DMS114 treated with DMSO at 0.1 percent for 48 hours (cell line): ENCODE results near the gene SLC34A3.

Source experiments
- DNase-seq: peaks from one replicate; lab custom pipeline; 2025; ENCODE audit not compliant: unreplicated experiment; lab: John Stamatoyannopoulos, UW

Gene SLC34A3

DNA sequence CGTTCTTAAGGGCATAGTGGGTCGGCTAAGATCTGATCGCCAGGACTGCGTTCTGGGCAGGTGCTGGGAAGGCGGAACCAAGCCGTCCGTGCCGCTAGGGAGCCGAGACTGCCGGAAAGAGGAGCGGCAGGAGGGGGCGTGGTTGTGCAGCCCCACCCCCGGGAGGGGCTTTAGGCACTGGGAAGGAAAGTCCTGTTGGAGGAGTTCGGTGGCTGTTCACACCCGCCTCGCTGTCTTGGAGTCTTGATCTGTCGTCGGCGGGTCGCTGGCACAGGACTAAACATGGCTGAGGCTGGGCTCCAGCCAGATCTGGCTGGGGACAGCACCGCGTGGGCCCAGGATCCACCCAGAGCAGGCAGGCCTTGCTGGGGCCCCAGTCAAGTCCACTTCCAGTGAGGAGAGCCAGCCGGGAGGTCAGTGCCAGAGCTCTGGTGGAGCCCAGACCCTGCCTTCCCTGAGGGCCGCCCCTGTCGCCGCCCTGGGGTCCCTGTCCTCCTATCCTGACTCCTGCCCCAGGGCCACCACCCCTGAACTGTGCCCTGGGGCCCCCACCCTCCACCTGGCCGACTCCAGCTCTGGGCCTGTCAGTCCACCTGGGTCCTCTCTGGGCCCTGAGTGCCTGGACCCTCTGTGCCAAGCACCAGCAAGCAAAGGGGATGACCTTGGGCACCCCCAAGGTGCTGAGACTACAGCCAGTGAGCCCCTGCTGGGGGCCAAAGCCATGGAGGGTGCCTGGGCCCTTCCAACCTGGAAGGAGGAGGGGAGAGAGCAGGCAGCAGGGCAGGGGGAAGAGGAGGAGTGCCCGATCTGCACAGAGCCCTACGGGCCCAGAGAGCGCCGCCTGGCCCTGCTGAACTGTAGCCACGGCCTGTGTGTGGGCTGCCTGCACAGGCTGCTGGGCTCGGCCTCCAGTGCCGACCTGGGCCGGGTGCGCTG is 13.2 kb upstream of the SLC34A3 start:
- no peak for DNase-seq

DNA sequence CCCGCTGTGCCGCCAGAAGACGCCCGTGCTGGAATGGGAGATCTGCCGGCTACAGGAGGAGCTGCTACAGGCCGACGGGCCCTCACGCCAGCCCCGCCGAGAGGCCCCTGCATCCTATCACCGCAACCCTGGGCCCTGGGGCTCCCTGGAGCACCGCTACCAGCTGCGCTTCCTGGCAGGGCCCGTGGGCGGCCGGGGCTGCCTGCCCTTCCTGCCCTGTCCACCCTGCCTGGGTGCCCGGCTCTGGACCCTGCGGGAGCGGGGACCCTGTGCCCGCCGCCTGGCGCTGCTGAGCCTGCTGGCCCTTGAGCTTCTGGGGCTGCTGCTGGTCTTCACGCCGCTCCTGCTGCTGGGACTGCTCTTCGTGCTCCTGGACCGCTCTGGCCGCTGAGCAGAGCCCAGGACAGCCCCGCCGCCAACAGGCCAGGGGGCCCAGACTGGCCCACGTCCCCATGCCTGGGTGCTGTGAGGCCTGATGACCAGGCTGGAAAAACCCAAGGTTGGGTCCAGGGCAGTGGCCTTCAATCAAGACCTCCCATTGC is 12.4 kb upstream of the SLC34A3 start:
- no peak for DNase-seq

DNA sequence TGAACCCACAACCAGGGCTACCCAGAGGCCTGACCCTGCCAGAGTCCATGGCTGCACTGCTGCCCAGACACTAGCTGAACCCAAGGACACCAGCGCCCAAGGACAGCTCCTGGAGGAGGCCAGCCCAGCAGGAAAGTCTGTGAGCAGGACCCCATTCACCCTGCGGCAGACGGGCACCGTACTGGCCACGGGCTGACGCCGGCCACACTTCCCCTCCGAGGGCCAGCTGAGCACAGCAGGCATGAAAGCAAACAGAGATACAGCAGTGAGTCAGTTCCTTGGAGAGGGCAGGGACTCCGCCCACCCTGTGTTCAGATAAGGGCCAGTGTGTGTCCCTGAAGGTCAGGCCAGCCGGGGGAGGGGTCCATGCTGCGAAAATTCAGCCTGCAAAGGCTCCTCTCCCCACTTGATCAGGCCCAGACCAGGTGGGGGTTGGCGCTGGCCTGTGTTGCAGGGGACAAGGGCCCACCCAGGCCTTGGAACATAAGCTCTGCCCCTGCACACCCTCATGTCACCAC is 11.9 kb upstream of the SLC34A3 start:
- DNase-seq = no peak

DNA sequence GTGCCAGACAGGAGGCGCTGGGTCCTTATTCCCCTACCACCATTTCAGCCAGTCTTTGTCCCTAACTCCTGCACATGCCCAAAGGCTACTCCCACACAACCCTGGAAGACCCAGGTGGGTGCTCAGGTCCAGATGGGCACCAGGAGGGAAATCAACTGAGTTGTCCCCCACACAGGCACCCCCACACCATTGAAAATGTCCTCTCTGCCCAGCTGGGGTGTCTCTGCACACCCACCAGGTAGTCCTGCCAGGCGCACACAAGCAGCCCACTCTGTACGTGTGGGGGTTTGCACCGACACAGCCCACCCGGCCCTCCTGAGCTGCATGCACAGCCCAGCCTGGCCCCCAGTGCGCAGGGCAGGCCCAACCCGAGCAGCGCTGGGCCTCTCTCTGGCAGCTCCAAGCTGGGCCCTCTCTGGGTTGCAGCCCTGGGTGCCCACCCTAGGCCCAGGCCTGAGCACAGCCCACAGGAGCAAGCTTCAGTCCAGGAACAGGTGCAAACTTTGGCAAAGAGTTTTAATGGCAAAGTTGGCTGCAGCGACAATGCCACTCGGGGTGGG is 10.9 kb upstream of the SLC34A3 start:
- DNase-seq = no peak

- no peak for DNase-seq
Observed at GRCh38 chr9:137220317-137221094, 10.2 kb upstream of the SLC34A3 start.

GRCh38 chr9:137221095-137221505 is 9.6 kb upstream of the SLC34A3 start:
- no peak for DNase-seq

GRCh38 chr9:137221506-137222111 is 9.1 kb upstream of the SLC34A3 start:
- DNase-seq = no peak

- DNase-seq = no peak
Observed at GRCh38 chr9:137222190-137223077, 8.3 kb upstream of the SLC34A3 start, which contains the start of gene RNF208. Gene RNF208 (minus strand): TSS chr9:137222240. CDS start chr9:137221212, 1,028 bp downstream.

DNA sequence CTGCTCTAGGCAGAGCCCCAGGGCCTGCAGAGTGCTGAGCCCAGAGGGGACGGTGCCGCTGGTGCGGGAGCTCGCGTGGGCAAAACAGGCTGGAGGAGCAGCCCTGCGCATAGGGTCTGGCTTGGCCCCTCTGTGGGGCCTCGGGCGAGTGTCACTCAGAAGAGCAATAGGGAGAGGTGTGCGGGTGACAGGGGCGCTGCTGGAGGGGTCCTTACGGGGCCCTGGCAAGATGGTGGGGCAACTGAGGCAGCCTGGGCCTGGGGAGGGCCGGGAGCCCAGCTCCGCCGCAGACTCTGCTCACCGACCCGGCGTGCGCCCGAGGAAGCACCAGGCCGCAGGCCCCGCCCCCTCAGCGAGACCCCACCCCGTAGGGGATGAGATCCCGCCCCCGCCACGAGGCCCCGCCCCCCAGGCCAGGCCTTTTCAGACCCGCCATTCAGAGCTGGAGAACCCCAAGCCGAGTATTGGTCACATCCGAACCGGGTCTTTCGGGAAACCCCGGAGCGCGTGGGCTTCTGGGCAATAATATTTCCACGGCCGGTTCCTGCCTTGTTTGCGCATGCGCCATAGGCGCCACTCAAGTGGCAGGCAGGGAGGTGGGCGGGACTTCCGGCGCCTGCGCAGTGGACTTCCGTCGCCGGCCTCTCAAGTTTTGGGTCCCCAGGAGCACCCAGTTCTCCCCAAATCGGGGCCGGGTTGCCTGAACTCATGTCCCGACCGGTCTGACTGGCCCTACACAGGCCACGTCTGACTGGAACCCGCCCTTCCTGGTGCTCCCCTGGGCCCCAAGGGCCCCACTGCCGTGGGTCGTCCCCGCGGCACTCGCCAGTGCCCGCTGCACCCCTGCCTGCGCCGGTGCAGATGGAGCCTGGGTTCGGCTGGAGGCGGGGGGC is 7.4 kb upstream of the SLC34A3 start:
- peak; percentile 84 for DNase-seq

DNA sequence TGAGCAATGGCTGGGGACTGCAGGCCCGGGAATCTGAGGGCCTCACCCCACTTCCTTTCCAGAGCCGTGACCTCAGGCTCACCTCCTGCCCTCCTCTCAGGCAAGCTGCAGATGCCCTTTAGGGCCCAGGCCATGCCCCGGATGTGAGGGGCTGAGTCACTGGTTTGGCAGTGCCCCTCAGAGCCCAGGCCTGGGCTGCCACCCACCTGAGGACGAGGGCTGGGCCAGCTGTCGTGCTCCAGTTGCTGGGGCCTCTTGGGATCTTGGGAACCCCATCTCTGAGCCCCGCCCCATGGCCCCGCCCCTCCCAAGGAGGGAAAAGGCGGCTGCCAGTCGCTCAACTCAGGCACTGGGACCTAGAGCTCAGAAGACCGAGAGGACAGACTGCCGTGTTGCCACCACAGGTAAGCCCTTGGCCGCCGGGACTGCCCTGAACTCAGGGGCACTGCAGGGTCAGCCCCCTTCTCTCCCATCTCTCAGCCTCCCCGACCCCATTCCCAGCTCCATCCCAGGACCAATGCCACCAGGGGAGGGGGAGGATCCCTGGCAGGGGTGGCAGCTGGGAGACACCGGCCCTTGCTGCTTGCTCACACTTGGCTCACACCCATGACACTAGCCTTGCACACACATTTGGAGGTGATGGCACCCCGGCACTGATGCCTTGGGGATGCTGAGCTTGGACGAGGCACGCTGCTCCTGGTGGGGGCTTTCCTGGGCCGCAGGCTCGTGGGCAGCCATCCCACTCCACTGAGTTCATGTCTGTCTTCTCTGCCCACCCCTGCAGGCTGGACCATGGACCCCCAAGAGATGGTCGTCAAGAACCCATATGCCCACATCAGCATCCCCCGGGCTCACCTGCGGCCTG is 5.6 kb upstream of the SLC34A3 start, which contains the start of gene CYSRT1:
Gene CYSRT1, plus strand, starts transcription at position 345 of the 865 bp plus-strand sequence. Its CDS starts 448 bp downstream, at position 793.
- DNase-seq = no peak

GRCh38 chr9:137225699-137226331 is 4.9 kb upstream of the SLC34A3 start:
- no peak for DNase-seq

- no peak for DNase-seq
Observed at GRCh38 chr9:137226338-137227053, 4.2 kb upstream of the SLC34A3 start.

DNA sequence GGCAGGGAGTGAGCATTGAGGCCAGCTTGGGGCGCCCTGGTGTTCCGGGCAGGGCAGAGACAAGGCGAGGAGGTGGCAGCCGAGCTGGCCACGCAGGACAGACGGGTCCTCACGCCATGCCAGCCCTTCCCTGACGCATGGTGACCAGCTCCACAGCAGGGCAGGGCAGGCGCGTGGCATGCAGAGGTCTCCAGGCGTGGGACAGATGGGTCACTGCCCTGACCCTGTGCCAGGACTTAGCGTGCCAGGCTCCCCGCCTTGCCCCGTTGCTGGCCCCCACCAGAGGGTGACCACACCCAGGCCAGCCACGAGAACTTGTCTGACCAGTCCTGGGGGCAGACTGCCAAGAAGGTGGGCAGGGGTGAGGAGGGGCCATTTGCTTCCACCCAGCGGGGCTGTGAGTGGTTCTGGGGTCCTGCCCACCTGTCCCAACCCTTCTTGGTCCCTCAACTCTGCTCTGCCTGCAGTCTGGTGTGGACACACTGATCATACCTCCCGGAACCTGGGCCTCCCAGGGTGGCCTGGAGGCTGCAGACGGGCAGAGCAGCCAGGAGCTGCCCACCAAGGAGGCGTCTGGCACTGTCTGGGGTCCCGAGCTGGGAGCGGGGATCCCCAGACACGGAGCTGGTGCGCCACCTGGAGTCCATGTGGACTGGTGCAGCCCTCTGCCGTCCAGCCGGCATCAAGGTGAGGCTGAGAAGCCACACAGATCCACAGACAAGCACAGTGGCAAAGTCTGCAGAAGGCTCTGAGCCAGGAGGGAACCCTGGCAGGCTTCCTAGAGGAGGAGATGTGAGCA is 3.4 kb upstream of the SLC34A3 start, which contains the start of gene RNF224:
Gene RNF224, plus strand, starts transcription at position 449 of the 799 bp plus-strand sequence. CDS start 834 bp downstream, outside the sequence.
- DNase-seq = peak; percentile 24

GRCh38 chr9:137227853-137228505 is 2.7 kb upstream of the SLC34A3 start:
- no peak for DNase-seq

DNA sequence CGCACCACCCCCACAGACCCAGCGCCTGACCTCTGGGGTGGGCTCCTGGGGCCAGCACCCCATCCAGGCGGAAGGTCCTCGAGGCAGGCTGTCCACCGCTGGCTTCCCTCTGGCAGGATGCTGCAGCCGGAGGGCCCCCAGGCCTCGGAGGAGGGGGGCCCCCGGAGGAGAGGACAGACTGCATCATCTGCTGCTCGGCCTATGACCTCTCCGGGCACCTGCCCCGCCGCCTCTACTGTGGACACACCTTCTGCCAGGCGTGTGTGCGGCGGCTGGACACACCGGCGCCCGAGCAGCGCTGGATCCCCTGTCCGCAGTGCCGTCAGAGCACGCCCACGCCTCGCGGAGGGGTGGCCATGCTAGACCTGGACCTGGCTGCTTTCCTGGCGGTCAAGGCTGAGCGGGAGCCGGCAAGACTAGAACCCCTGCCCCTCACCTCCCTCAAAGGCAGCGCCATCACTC is 2.2 kb upstream of the SLC34A3 start:
- DNase-seq = no peak
